ENCODE measurements around the gene RBCK1. TPM values are rescaled to one million over a fixed set of nuclear protein-coding genes. Genes with fewer than 3 reads are reported as not detected.

RBCK1 gene
- total and polyA plus RNA-seq, 9 donors, result 53.5 to 86.9 (median 76.6) TPM

DNA sequence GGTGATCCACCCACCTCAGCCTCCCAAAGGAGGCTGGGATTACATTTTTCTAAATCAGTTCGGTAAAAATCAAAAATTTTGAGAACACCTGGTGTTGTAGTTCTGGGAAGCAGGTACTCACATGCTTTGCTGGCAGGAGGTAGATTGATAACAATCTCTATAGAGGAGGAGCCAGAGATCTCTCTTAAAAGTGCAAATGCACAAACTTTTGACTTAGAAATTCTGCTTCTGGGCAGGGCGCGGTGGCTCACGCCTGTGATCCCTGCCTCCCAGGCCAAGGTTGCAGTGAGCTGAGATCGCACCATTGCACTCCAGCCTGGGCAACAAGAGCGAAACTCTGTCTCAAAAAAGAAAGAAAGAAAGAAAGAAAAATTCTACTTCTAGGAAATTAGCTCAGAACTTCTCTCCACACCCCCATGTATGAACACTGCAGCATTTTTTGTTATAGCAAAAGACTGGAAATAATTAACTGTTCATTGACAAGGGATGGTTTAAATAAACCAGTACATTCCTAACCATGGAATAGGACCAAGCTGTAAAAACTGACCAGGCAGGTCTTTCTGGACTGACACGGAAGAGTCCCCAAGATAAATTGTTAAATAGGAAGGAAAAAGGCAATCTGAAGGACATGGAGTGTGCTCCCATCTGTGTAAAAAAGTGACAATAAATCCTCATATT is 41.9 kb upstream of the RBCK1 start:
- H3K27ac ChIP-seq, result no peak overlapping the region
- intact Hi-C loops (cut with DNase I), result loop anchor here in 1 of 4 donors (10.0 kb wide), 1 partner anchor 369 kb away; no protein-coding TSS in a partner anchor
- H3K9me3 ChIP-seq, result no peaks in the 10 kb centered on the region
- no peaks in the 10 kb centered on the region for H3K36me3 ChIP-seq
- no peaks in the 10 kb centered on the region for H3K27me3 ChIP-seq
- H3K4me3 ChIP-seq, result no peak overlapping the region
- TF ChIP-seq EP300 (IDR thresholded peaks at IDR 0.05) (no peak), POLR2A (IDR thresholded peaks at IDR 0.05) (no peak)
- TF ChIP-seq, protein P1, sequence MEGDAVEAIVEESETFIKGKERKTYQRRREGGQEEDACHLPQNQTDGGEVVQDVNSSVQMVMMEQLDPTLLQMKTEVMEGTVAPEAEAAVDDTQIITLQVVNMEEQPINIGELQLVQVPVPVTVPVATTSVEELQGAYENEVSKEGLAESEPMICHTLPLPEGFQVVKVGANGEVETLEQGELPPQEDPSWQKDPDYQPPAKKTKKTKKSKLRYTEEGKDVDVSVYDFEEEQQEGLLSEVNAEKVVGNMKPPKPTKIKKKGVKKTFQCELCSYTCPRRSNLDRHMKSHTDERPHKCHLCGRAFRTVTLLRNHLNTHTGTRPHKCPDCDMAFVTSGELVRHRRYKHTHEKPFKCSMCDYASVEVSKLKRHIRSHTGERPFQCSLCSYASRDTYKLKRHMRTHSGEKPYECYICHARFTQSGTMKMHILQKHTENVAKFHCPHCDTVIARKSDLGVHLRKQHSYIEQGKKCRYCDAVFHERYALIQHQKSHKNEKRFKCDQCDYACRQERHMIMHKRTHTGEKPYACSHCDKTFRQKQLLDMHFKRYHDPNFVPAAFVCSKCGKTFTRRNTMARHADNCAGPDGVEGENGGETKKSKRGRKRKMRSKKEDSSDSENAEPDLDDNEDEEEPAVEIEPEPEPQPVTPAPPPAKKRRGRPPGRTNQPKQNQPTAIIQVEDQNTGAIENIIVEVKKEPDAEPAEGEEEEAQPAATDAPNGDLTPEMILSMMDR (IDR thresholded peaks at IDR 0.05), result no peak
- DNase-seq, result no peak
- no peaks in the 10 kb centered on the region for H3K4me1 ChIP-seq (ENCODE audit: insufficient read depth)
- 67 to 73% (median 69%) methylated on average over 7 of the region's 7 CpGs for WGBS, 3 donors

DNA sequence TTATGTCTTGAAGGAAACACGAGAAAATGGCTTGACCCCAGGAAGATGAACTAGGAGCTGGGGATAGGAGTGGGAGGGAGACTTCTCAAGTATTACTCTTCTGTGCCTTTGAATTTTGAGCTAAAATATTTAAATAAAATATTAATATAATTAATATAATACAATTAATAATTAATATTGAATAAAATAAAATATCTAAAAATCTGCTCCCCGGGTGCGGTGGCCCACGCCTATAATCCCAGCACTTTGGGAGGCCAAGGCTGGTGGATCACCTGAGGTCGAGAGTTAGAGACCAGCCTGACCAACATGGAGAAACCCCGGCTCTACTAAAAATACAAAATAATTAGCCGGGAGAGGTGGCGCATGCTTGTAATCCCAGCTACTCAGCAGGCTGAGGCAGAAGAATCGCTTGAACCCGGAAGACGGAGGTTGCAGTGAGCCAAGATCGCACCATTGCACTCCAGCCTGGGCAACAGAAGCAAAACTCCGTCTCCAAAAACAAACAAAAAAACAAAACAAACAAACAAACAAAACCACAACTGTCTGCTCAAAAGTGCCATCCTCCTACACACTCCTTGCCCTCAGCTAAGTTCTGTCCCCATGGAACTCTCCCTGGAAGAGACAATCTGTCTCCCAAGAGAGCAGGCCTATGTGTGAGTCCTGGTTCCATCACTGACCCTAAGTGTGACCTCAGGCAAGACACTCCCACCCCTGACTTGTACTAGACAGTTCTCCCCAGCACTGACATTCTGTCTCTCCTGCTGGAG is 41.2 kb upstream of the RBCK1 start:
- Histone ChIP-seq H3K4me1 (ENCODE audit: insufficient read depth) (no peaks in the 10 kb centered on the region), H3K4me3 (no peak overlapping the region), H3K9me3 (no peaks in the 10 kb centered on the region), H3K27ac (no peak overlapping the region), H3K36me3 (no peaks in the 10 kb centered on the region), H3K27me3 (no peaks in the 10 kb centered on the region)
- TF ChIP-seq POLR2A (IDR thresholded peaks at IDR 0.05) (no peak), EP300 (IDR thresholded peaks at IDR 0.05) (no peak)
- TF ChIP-seq, protein P1 (IDR thresholded peaks at IDR 0.05), result no peak
- no peak for DNase-seq
- WGBS, 3 donors, result 68 to 81% (median 78%) methylated on average over 12 to 13 of the region's 13 CpGs
- intact Hi-C loops (cut with DNase I), result loop anchor here in 1 of 4 donors (10.0 kb wide), 1 partner anchor 368 kb away; no protein-coding TSS in a partner anchor

DNA sequence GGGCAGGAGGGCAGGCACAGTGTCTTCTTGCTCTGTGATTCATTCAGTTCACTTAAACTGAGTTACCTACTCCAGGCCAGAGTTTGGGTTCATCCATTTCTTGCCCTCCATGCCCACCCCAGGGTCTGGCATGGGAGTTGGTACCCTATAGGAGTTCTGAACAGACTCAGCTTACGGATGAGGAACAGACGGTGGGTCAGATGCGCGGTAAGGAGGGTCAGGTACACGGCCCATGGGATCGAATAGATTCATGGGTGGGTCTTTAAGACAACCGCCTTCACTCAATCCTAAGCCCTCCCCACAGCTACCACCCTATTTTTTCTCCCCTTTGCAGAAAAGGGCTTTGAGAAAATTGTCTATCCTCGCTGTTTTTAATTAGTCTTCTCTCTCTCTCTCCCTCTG is 40.6 kb upstream of the RBCK1 start:
- no peak for DNase-seq
- no peak for TF ChIP-seq POLR2A (IDR thresholded peaks at IDR 0.05)
- TF ChIP-seq EP300 (IDR thresholded peaks at IDR 0.05), result no peak
- TF ChIP-seq, protein P1 (IDR thresholded peaks at IDR 0.05), result no peak
- H3K27me3 ChIP-seq, result no peaks in the 10 kb centered on the region
- no peak overlapping the region for H3K27ac ChIP-seq
- 58 to 85% (median 70%) methylated on average over 8 of the region's 8 CpGs for whole genome bisulfite sequencing, 3 donors
- intact Hi-C loops (cut with DNase I), result loop anchor here in 1 of 4 donors (10.0 kb wide), 1 partner anchor 367 kb away; no protein-coding TSS in a partner anchor
- H3K9me3 ChIP-seq, result no peaks in the 10 kb centered on the region
- no peaks in the 10 kb centered on the region for H3K4me1 ChIP-seq (ENCODE audit: insufficient read depth)
- no peaks in the 10 kb centered on the region for H3K36me3 ChIP-seq
- H3K4me3 ChIP-seq, result no peak overlapping the region

DNA sequence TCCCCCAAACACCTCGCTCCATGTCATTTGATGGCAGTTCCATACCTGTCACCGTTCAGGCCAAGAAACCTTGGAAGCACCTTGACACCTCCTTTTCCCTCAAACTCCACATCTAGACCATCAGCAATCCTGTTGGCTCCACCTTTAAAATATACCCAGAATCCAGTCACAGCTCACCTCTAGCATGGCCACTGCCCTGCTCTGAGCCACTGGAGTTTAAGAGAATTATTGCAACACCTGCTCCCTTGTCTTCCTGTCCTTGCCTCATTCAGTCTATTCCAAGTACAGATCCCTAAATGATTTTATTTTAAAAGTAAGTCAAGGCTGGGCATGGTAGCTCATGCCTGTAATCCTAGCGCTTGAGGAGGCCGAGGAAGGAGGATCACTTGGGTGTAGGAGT is 39.2 kb upstream of the RBCK1 start:
- no peak for DNase-seq
- no peaks in the 10 kb centered on the region for H3K4me1 ChIP-seq (ENCODE audit: insufficient read depth)
- H3K27ac ChIP-seq, result no peak overlapping the region
- no peaks in the 10 kb centered on the region for H3K27me3 ChIP-seq
- no peak for TF ChIP-seq POLR2A (IDR thresholded peaks at IDR 0.05)
- TF ChIP-seq, protein P1 (IDR thresholded peaks at IDR 0.05), result no peak
- TF ChIP-seq EP300 (IDR thresholded peaks at IDR 0.05), result no peak
- no peaks in the 10 kb centered on the region for H3K36me3 ChIP-seq
- WGBS, 3 donors, result 83 to 92% (median 84%) methylated on average over 4 of the region's 4 CpGs
- H3K9me3 ChIP-seq, result no peaks in the 10 kb centered on the region
- intact Hi-C loops (cut with DNase I), result loop anchor here in 1 of 4 donors (10.0 kb wide), 1 partner anchor 366 kb away; no protein-coding TSS in a partner anchor
- H3K4me3 ChIP-seq, result no peak overlapping the region

All from ovary (tissue), 9 donors.